ENCODE measurements around the gene MBNL3.
"Not testable (repeated sequence)": the region's sequence is repeated elsewhere in the genome, so short reads cannot be mapped to it uniquely, and the experiment has no call there.

MBNL3 gene

GRCh38 chrX:132369617-132370326 lies 119.1 kb downstream of the MBNL3 start:
- no peak for DNase-seq

- no peak for DNase-seq
These were observed 120.9 kb downstream of the MBNL3 start for GRCh38 chrX:132367984-132368383.

GRCh38 chrX:132367314-132367713 lies 121.5 kb downstream of the MBNL3 start:
- DNase-seq, result no peak

GRCh38 chrX:132365490-132365889 lies 123.3 kb downstream of the MBNL3 start:
- DNase-seq, result no peak

GRCh38 chrX:132364313-132364712 lies 124.5 kb downstream of the MBNL3 start:
- no peak for DNase-seq

- DNase-seq, result no peak
These were observed 135.4 kb downstream of the MBNL3 start for GRCh38 chrX:132353430-132353829.

GRCh38 chrX:132336172-132336571 lies 152.7 kb downstream of the MBNL3 start:
- DNase-seq, result no peak

- peak; percentile 0 for DNase-seq
These were observed 155.5 kb downstream of the MBNL3 start for GRCh38 chrX:132333351-132333750.

- no peak for DNase-seq
These were observed 157.3 kb downstream of the MBNL3 start for GRCh38 chrX:132331532-132331931.

GRCh38 chrX:132331000-132331399 lies 157.8 kb downstream of the MBNL3 start:
- no peak for DNase-seq

GRCh38 chrX:132330156-132330729 lies 158.6 kb downstream of the MBNL3 start:
- no peak for DNase-seq

GRCh38 chrX:132326960-132327359 lies 161.9 kb downstream of the MBNL3 start:
- not testable (repeated sequence) for DNase-seq
